OCI-LY1 (cell line): ENCODE data around the gene TMEM131.

Source experiments
- H2AFZ ChIP-seq: fragments of 200-600 bp; sonication (generic), shearing (Covaris generic); 2 replicates; pipeline ENCODE4 v1.6.0; 2014; ENCODE audit warnings: antibody characterized with exemption, mild to moderate bottlenecking, low read length
- H3F3A ChIP-seq: fragments of 200-600 bp; sonication (generic), shearing (Covaris generic); 2 replicates; pipeline ENCODE4 v1.6.0; 2014; ENCODE audit warnings: mild to moderate bottlenecking, antibody characterized with exemption, low read length, moderate library complexity; ENCODE audit not compliant: insufficient read depth
- H3K27ac ChIP-seq: fragments of 200-600 bp; sonication (generic); 2 replicates; pipeline ENCODE4 v1.5.1; 2014; ENCODE audit warnings: low read length, mixed run types, mild to moderate bottlenecking, low read depth; ENCODE audit not compliant: poor library complexity, severe bottlenecking
- H3K27me3 ChIP-seq: fragments of 200-600 bp; sonication (generic); 2 replicates; pipeline ENCODE4 v1.6.0; 2014; ENCODE audit warnings: antibody characterized with exemption, mild to moderate bottlenecking, low read length, moderate library complexity; ENCODE audit not compliant: insufficient read depth
- H3K36me3 ChIP-seq: fragments of 200-600 bp; sonication (generic); 2 replicates; pipeline ENCODE4 v1.6.1; 2014; ENCODE audit warnings: mild to moderate bottlenecking, antibody characterized with exemption, low read length, moderate library complexity, mixed read lengths; ENCODE audit not compliant: insufficient read depth
- H3K4me1 ChIP-seq: fragments of 200-600 bp; sonication (generic); 2 replicates; pipeline ENCODE4 v1.5.1; 2014; ENCODE audit warnings: mild to moderate bottlenecking, low read length, moderate library complexity; ENCODE audit not compliant: insufficient read depth, severe bottlenecking
- H3K4me2 ChIP-seq: fragments of 200-600 bp; sonication (generic), shearing (Covaris generic); 2 replicates; pipeline ENCODE4 v1.6.1; 2014; ENCODE audit warnings: low read length
- H3K4me3 ChIP-seq: fragments of 200-600 bp; sonication (generic); 2 replicates; pipeline ENCODE4 v1.5.1; 2014; ENCODE audit warnings: low read length, low read depth, mild to moderate bottlenecking, mixed read lengths; ENCODE audit not compliant: poor library complexity, severe bottlenecking
- H3K79me2 ChIP-seq: fragments of 200-600 bp; shearing (Covaris generic); 2 replicates; pipeline ENCODE4 v1.6.1; 2016; ENCODE audit warnings: mixed run types, low read length, mixed read lengths; ENCODE audit not compliant: insufficient read depth
- H3K9ac ChIP-seq: fragments of 200-600 bp; sonication (generic), shearing (Covaris generic); 2 replicates; pipeline ENCODE4 v1.6.1; 2014; ENCODE audit warnings: mild to moderate bottlenecking, low read length, mixed read lengths
- H3K9me2 ChIP-seq: fragments of 200-600 bp; sonication (generic), shearing (Covaris generic); 2 replicates; pipeline ENCODE4 v1.6.1; 2014; ENCODE audit warnings: low read depth, mild to moderate bottlenecking, low read length, mixed read lengths
- H3K9me3 ChIP-seq: fragments of 200-600 bp; shearing (Covaris generic); 2 replicates; pipeline ENCODE4 v1.6.1; 2014; ENCODE audit warnings: low read length, mixed read lengths
- H4K20me1 ChIP-seq: fragments of 200-600 bp; sonication (generic), shearing (Covaris generic); 2 replicates; pipeline ENCODE4 v1.6.0; 2016; ENCODE audit warnings: mild to moderate bottlenecking, low read length; ENCODE audit not compliant: insufficient read depth
- CTCF ChIP-seq: fragments of 200-600 bp; sonication (generic), shearing (Covaris generic); IDR thresholded peaks from 2 replicates; pipeline ENCODE4 v1.5.1; 2017; ENCODE audit warnings: mild to moderate bottlenecking, antibody characterized with exemption, low read length, moderate library complexity, mixed read lengths
- EZH2 ChIP-seq: fragments of 200-600 bp; sonication (generic), shearing (Covaris generic); IDR thresholded peaks from 2 replicates; pipeline ENCODE4 v1.8.0; 2017; ENCODE audit warnings: borderline replicate concordance, mixed run types, mild to moderate bottlenecking, antibody characterized with exemption, low read length, moderate library complexity, mixed read lengths

Gene TMEM131

GRCh38 chr2:97974471-97974870 is 21.3 kb downstream of the TMEM131 start:
- H3K4me2 ChIP-seq: no peak overlapping the region
- H3K27me3 ChIP-seq: no peaks in the 10 kb centered on the region
- peaks cover 33% of the 10 kb centered on the region for H3K79me2 ChIP-seq
- no peaks in the 10 kb centered on the region for H3K9me2 ChIP-seq
- peaks cover 12% of the 10 kb centered on the region; the same call in 1 of the 2 replicates for H3K9me3 ChIP-seq
- H4K20me1 ChIP-seq: no peaks in the 10 kb centered on the region
- no peak overlapping the region for H3K9ac ChIP-seq
- H3K36me3 ChIP-seq: peaks cover 8% of the 10 kb centered on the region; the same call in 1 of the 2 replicates
- TF ChIP-seq EZH2 (no peak), CTCF (no peak)
- no peak overlapping the region for H3K4me3 ChIP-seq
- no peaks in the 10 kb centered on the region for H3F3A ChIP-seq
- H2AFZ ChIP-seq: no peak overlapping the region
- no peaks in the 10 kb centered on the region for H3K4me1 ChIP-seq
- H3K27ac ChIP-seq: no peak overlapping the region

- H3K4me3 ChIP-seq: no peak overlapping the region
- no peak overlapping the region for H3K9ac ChIP-seq
- no peaks in the 10 kb centered on the region for H4K20me1 ChIP-seq
- H3K9me3 ChIP-seq: peaks cover 5% of the 10 kb centered on the region; the same call in 1 of the 2 replicates
- no peaks in the 10 kb centered on the region for H3K9me2 ChIP-seq
- H2AFZ ChIP-seq: no peak overlapping the region
- H3K79me2 ChIP-seq: peaks cover 40% of the 10 kb centered on the region
- H3K36me3 ChIP-seq: no peaks in the 10 kb centered on the region; the same call in 1 of the 2 replicates
- TF ChIP-seq EZH2 (no peak), CTCF (no peak)
- no peak overlapping the region for H3K27ac ChIP-seq
- H3K4me2 ChIP-seq: no peak overlapping the region
- H3K4me1 ChIP-seq: peaks cover 30% of the 10 kb centered on the region
- no peaks in the 10 kb centered on the region for H3F3A ChIP-seq
- H3K27me3 ChIP-seq: no peaks in the 10 kb centered on the region
Observed at GRCh38 chr2:97970293-97971060, 25.3 kb downstream of the TMEM131 start.

- H3K4me2 ChIP-seq: no peak overlapping the region
- no peaks in the 10 kb centered on the region for H4K20me1 ChIP-seq
Observed at GRCh38 chr2:97969081-97970067, 26.4 kb downstream of the TMEM131 start.

More at GRCh38 chr2:97969081-97970067, 26.4 kb downstream of the TMEM131 start:
- Histone ChIP-seq H3K4me3 (no peak overlapping the region), H3K9me3 (peaks cover under 1% of the 10 kb centered on the region; the same call in 1 of the 2 replicates), H3K9ac (no peak overlapping the region), H3K27ac (no peak overlapping the region), H3K36me3 (no peaks in the 10 kb centered on the region; the same call in 1 of the 2 replicates), H3K27me3 (no peaks in the 10 kb centered on the region), H3F3A (no peaks in the 10 kb centered on the region), H3K79me2 (peaks cover 31% of the 10 kb centered on the region), H3K9me2 (no peaks in the 10 kb centered on the region), H2AFZ (no peak overlapping the region), H3K4me1 (peaks cover 30% of the 10 kb centered on the region)
- no peak for TF ChIP-seq CTCF
- no peak for TF ChIP-seq EZH2
